NCI-H524 (cell line): Measurements from ENCODE around the gene GMDS.

Experiments
- DNase-seq, 2 experiments: peaks; one replicate each; lab custom pipeline; 2025; lab: John Stamatoyannopoulos, UW

Gene GMDS

GRCh38 chr6:2035826-2036709 lies 209.3 kb downstream of the GMDS start:
- no peak for DNase-seq

- no peak for DNase-seq
These were observed 210.4 kb downstream of the GMDS start for GRCh38 chr6:2035046-2035445.

- no peak for DNase-seq
These were observed 211.1 kb downstream of the GMDS start for GRCh38 chr6:2034256-2034655.

GRCh38 chr6:2033544-2033943 lies 211.9 kb downstream of the GMDS start:
- DNase-seq = no peak

- DNase-seq = no peak
These were observed 214.6 kb downstream of the GMDS start for GRCh38 chr6:2030682-2031244.

- no peak for DNase-seq
These were observed 215.5 kb downstream of the GMDS start for GRCh38 chr6:2029952-2030351.

- DNase-seq = no peak
These were observed 216.1 kb downstream of the GMDS start for GRCh38 chr6:2029130-2029794.

- DNase-seq = no peak
These were observed 216.9 kb downstream of the GMDS start for GRCh38 chr6:2028457-2029038.

- DNase-seq = no peak
These were observed 219.3 kb downstream of the GMDS start for GRCh38 chr6:2026133-2026532.

- peak; percentile 75 to 89 for DNase-seq
These were observed 223.7 kb downstream of the GMDS start for GRCh38 chr6:2021713-2022125.

GRCh38 chr6:2020909-2021308 lies 224.5 kb downstream of the GMDS start:
- DNase-seq = peak in 1 of 2 experiments; percentile 9

GRCh38 chr6:2019051-2019450 lies 226.4 kb downstream of the GMDS start:
- no peak for DNase-seq

- no peak for DNase-seq
These were observed 229.4 kb downstream of the GMDS start for GRCh38 chr6:2016040-2016439.

- DNase-seq = no peak
These were observed 236.9 kb downstream of the GMDS start for GRCh38 chr6:2008383-2008976.

GRCh38 chr6:2007165-2007564 lies 238.2 kb downstream of the GMDS start:
- no peak for DNase-seq

- DNase-seq = no peak
These were observed 240.5 kb downstream of the GMDS start for GRCh38 chr6:2004888-2005287.

GRCh38 chr6:2000962-2001361 lies 244.4 kb downstream of the GMDS start:
- no peak for DNase-seq

- DNase-seq = no peak
These were observed 247.7 kb downstream of the GMDS start for GRCh38 chr6:1997702-1998101.

GRCh38 chr6:1995636-1996035 lies 249.8 kb downstream of the GMDS start:
- DNase-seq = no peak

GRCh38 chr6:1993042-1993441 lies 252.4 kb downstream of the GMDS start:
- DNase-seq = no peak

- no peak for DNase-seq
These were observed 254.0 kb downstream of the GMDS start for GRCh38 chr6:1991332-1991878.

- DNase-seq = no peak
These were observed 256.6 kb downstream of the GMDS start for GRCh38 chr6:1988843-1989242.
